Testis (tissue), 3 donors: ENCODE measurements around the gene HAND2. TPM values are rescaled to one million over a fixed set of nuclear protein-coding genes. Genes with fewer than 3 reads are reported as not detected.
A peak's percentile ranks its signal among the peaks of the same experiment; 100 is the strongest.

ENCODE experiments used
- DNase-seq: peaks from one replicate; pipeline ENCODE4 v3.0.0-alpha.2; 2019
- H3K27ac ChIP-seq, 2 donors: fragments of 200-600 bp; sonication (generic); one replicate each; pipeline ENCODE4 v1.5.1; 2019
- H3K27me3 ChIP-seq: fragments of 200-600 bp; sonication (generic); one replicate; pipeline ENCODE4 v1.5.1; 2019
- H3K36me3 ChIP-seq: fragments of 200-600 bp; sonication (generic); one replicate; pipeline ENCODE4 v1.5.1; 2017; ENCODE audit warnings: low read depth; ENCODE audit errors: missing control alignments
- H3K4me1 ChIP-seq: fragments of 200-600 bp; sonication (generic); one replicate; pipeline ENCODE4 v1.5.1; 2019
- H3K4me3 ChIP-seq, 2 donors: fragments of 200-600 bp; sonication (generic); one replicate each; pipeline ENCODE4 v1.5.1; 2017 to 2019
- H3K9me3 ChIP-seq: fragments of 200-600 bp; sonication (generic); one replicate; pipeline ENCODE4 v1.5.1; 2017
- POLR2A ChIP-seq: fragments of 450-650 bp; IDR thresholded peaks from one replicate; pipeline ENCODE4 v1.6.1; 2017; ENCODE audit warnings: antibody characterized with exemption, mild to moderate bottlenecking, moderate library complexity
- WGBS, 2 donors: methylation state at CpG; one replicate each; pipeline ENCODE4 v1.1.5; 2018; 5-methylcytosine and 5-hydroxymethylcytosine counted together
- intact Hi-C: fragments of 100-400 bp; cut with DNase I; formaldehyde crosslinking; loops from one replicate; pipeline ENCODE4 v1.15.1; 2023; ENCODE audit warnings: low total_unique reads
- polyA plus RNA-seq: library from polyadenylated mRNA; stranded (reverse); fragments of 350-450 nt; fragmentation: Illumina TruSeq; extraction: RNeasy Lipid Tissue Mini Kit (QIAGEN cat#74804); gene quantifications from one replicate; pipeline ENCODE4 v1.2.3, GENCODE V29; 2014; ENCODE audit warnings: low read depth, low replicate concordance; ENCODE audit not compliant: insufficient read depth
- total RNA-seq, 2 donors: library from RNA; depleted of rRNA; stranded (reverse); fragments of >200 nt; gene quantifications; one replicate each; pipeline ENCODE4 v1.2.3, GENCODE V29; 2016
- TF ChIP-seq, protein P1 (sequence below), 3 experiments: fragments of 450-650 bp in 2 of 3; fragments of 200-600 bp in 1 of 3; sonication (generic) in 1 of 3; IDR thresholded peaks; one replicate each; pipeline ENCODE4 v1.5.1; 2016 to 2019; ENCODE audit warnings: antibody characterized with exemption in 3 of 3, mild to moderate bottlenecking in 2 of 3, moderate library complexity in 1 of 3

HAND2 gene
- total and polyA plus RNA-seq, 3 donors from 2014 or later = 3.5 to 12.3 (median 9.4) TPM

DNA sequence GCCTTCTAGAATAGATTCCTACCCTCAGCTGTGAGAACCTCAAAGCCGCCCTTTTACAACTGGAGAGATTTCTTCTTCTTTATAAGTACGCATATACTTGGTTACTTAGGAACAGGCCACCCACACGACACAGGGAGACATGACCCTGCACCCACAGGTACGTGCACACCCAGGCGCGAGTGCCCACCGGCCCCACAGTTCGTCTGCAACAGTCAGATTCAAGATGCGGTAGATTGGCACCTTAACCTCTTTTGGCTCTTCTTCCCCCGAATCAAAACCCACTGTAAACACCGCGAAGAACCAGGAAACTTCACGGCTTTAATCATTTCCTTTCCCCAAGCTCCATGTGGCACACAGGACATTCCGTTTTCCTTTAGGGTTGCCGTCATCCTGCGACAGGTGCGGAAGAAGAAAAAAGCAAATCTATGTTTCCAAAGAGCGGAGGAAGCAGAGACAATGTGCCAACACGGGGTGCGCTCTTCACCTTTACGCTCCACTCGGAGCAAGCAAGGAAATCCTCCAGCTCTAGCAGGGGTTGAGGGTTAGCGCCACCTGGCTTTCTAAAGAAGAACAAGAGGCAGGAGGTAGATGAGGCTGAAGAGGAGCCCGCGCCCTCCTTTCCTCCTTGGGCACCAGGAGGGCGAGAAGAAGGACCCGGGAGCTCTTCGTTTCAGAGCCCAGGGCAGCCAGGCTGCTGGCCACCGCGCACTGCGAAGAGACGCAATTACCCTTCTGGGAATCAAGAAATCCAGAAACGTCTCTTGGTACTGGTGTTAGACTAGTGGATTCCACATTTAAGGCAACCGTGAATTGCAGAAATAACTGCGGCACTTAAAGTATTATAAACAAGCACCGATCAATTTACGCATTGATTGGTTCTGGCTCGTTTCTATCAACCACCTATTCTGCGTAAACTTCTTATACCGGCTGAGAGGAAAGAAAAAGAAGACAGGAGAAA is 35.7 kb downstream of the HAND2 start:
- Histone ChIP-seq H3K27me3 (no peaks in the 10 kb centered on the region), H3K4me3 (peak overlapping the region in 1 of 2 donors; percentile 29), H3K4me1 (no peaks in the 10 kb centered on the region), H3K9me3 (no peaks in the 10 kb centered on the region), H3K27ac (no peak overlapping the region), H3K36me3 (no peaks in the 10 kb centered on the region)
- WGBS, 2 donors = 13 to 14% methylated on average over 40 of the region's 40 CpGs
- TF ChIP-seq, protein P1, sequence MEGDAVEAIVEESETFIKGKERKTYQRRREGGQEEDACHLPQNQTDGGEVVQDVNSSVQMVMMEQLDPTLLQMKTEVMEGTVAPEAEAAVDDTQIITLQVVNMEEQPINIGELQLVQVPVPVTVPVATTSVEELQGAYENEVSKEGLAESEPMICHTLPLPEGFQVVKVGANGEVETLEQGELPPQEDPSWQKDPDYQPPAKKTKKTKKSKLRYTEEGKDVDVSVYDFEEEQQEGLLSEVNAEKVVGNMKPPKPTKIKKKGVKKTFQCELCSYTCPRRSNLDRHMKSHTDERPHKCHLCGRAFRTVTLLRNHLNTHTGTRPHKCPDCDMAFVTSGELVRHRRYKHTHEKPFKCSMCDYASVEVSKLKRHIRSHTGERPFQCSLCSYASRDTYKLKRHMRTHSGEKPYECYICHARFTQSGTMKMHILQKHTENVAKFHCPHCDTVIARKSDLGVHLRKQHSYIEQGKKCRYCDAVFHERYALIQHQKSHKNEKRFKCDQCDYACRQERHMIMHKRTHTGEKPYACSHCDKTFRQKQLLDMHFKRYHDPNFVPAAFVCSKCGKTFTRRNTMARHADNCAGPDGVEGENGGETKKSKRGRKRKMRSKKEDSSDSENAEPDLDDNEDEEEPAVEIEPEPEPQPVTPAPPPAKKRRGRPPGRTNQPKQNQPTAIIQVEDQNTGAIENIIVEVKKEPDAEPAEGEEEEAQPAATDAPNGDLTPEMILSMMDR (IDR thresholded peaks at IDR 0.05) = peak; percentile 73 to 80 (median 78)
- TF ChIP-seq POLR2A = no peak
- DNase-seq = peak; percentile 86
- intact Hi-C loops = loop anchor here (10.0 kb wide), 1 partner anchor 59 kb away; no protein-coding TSS in a partner anchor

DNA sequence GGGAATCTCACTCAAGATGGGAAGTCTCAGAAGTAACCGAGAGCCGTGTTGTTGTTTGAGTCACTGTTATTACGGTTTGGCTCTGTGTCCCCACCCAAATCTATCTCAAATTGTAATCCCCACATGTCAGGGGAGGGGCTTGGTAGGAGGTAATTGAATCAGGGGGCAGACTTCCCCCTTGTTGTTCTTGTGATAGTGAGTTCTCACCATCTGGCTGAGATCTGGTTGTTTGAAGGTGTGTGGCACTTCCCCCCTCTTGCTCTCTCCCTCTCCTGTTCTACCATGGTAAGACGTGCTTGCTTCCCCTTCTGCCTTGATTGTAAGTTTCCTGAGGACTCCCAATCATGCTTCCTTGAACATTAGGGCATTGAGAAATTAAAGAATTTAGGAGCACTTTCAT is 37.0 kb downstream of the HAND2 start:
- 82 to 85% methylated on average over 4 of the region's 4 CpGs for WGBS, 2 donors
- TF ChIP-seq, protein P1 (IDR thresholded peaks at IDR 0.05) = no peak
- Histone ChIP-seq H3K9me3 (no peaks in the 10 kb centered on the region), H3K27ac (no peak overlapping the region), H3K4me3 (no peak overlapping the region), H3K36me3 (no peaks in the 10 kb centered on the region), H3K4me1 (no peaks in the 10 kb centered on the region), H3K27me3 (no peaks in the 10 kb centered on the region)
- DNase-seq = no peak
- intact Hi-C loops = loop anchor here (10.0 kb wide), 1 partner anchor 58 kb away; no protein-coding TSS in a partner anchor

DNA sequence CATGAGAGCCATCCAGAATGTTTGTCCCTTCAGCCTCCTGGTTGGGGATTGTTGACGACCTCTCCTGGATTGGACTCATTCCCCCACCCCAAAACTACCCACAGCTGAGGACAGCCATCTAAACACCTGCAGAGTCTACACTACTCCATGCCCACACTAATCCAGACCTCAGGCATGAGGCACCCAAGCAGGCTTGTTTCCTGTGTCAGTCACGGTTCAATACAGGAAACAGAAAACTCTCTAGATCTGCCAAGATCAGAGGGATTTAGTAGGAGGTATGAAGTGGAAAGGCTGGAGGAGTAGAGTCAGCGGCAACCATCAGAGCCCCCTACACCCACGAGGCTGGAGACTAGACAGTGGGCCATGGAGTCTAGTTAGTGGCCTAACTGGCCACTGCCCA is 37.7 kb downstream of the HAND2 start:
- H3K36me3 ChIP-seq = no peaks in the 10 kb centered on the region
- no peaks in the 10 kb centered on the region for H3K27me3 ChIP-seq
- intact Hi-C loops = loop anchor here (10.0 kb wide), 1 partner anchor 58 kb away; no protein-coding TSS in a partner anchor
- 86 to 87% methylated on average over 4 of the region's 4 CpGs for WGBS, 2 donors
- no peak for DNase-seq
- TF ChIP-seq, protein P1 (IDR thresholded peaks at IDR 0.05) = no peak
- TF ChIP-seq POLR2A = no peak
- H3K9me3 ChIP-seq = no peaks in the 10 kb centered on the region
- no peaks in the 10 kb centered on the region for H3K4me1 ChIP-seq
- no peak overlapping the region for H3K27ac ChIP-seq
- H3K4me3 ChIP-seq = no peak overlapping the region

DNA sequence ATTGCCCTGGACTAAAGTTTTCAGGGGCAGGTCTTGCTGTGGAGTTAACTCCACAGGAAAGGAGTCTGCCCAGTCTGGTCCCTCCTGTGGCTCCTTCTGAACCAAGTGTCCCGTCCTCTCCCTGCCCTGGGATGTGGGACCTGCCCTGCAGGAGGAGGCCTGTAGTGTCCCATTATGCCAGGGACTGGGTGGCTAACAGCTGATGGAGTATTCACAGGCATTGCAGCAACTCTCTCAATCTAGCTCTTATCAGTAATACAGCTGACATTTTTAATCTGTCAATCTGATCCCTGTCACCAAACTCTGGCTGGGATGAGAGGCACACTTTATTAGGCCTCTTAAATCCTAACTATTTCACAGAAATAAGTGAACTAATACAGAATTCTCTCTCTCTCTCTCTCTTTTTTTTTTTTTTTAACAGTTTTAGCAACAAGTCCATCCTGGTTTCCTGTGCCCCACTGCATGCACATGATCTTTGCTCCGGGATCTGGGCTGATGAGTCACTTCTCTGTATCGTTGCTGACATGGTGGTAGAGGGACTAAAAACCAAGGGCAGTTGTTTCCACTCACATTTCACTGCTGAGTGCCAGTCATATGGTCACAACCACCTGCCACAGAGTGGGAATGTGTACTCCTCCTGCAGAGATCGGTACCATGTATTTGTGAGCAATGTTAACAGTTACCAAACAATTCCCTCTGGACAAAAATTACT is 39.1 kb downstream of the HAND2 start:
- Histone ChIP-seq H3K27me3 (no peaks in the 10 kb centered on the region), H3K4me3 (no peak overlapping the region), H3K36me3 (no peaks in the 10 kb centered on the region), H3K9me3 (no peaks in the 10 kb centered on the region), H3K27ac (no peak overlapping the region), H3K4me1 (no peaks in the 10 kb centered on the region)
- DNase-seq = no peak
- no peak for TF ChIP-seq POLR2A
- TF ChIP-seq, protein P1 (IDR thresholded peaks at IDR 0.05) = no peak
- intact Hi-C loops = loop anchor here (10.0 kb wide), 1 partner anchor 56 kb away; no protein-coding TSS in a partner anchor
- 70 to 78% methylated on average over 4 of the region's 4 CpGs for WGBS, 2 donors
